H1 (cell line): Measurements from ENCODE around the gene INPP5A. TPM values are rescaled to one million over a fixed set of nuclear protein-coding genes. Genes with fewer than 3 reads are reported as not detected.

Source experiments
- BACH1 ChIP-seq: IDR thresholded peaks from 2 replicates; pipeline ENCODE4 v1.6.1; 2012; ENCODE audit warnings: low read length, improper control_type of control experiment
- BCL11A ChIP-seq, 2 experiments: IDR thresholded peaks; one replicate each; pipeline ENCODE4 v1.6.1; 2011; ENCODE audit warnings: low read depth in 2 of 2, low read length in 2 of 2, mild to moderate bottlenecking in 2 of 2
- CBX8 ChIP-seq: fragments of 300-800, 300-1000 bp; sonication (generic); IDR thresholded peaks from 2 replicates; pipeline ENCODE4 v1.7.1; 2016; ENCODE audit warnings: low read depth, low read length, borderline replicate concordance
- JUN ChIP-seq: IDR thresholded peaks from 2 replicates; pipeline ENCODE4 v1.6.1; 2011; ENCODE audit warnings: low read depth, mild to moderate bottlenecking, improper control_type of control experiment, low read length
- NRF1 ChIP-seq: IDR thresholded peaks from 2 replicates; pipeline ENCODE4 v1.6.1; 2011; ENCODE audit warnings: mild to moderate bottlenecking, low read depth, low read length, improper control_type of control experiment
- POLR2A ChIP-seq, 2 experiments: IDR thresholded peaks; 1 replicate in 1 of 2; 2 replicates in 1 of 2; pipeline ENCODE4 v1.6.1; 2011; ENCODE audit warnings: low read depth in 2 of 2, low read length in 2 of 2, mild to moderate bottlenecking in 2 of 2; ENCODE audit errors: control extremely low read depth in 1 of 2
- POU5F1 ChIP-seq: IDR thresholded peaks from 2 replicates; pipeline ENCODE4 v1.6.1; 2011; ENCODE audit warnings: low read depth, mild to moderate bottlenecking, low read length, moderate library complexity
- RNF2 ChIP-seq: fragments of 200-900, 300-1000 bp; sonication (generic); IDR thresholded peaks from 2 replicates; pipeline ENCODE4 v1.7.1; 2016; ENCODE audit warnings: borderline replicate concordance, low read depth, mild to moderate bottlenecking, antibody characterized with exemption, low read length; ENCODE audit not compliant: poor library complexity, severe bottlenecking; ENCODE audit errors: missing control alignments
- SIX5 ChIP-seq: IDR thresholded peaks from 2 replicates; pipeline ENCODE4 v1.6.1; 2011; ENCODE audit warnings: mild to moderate bottlenecking, low read depth, low read length
- TBP ChIP-seq: IDR thresholded peaks from 2 replicates; pipeline ENCODE4 v1.6.1; 2011; ENCODE audit warnings: low read depth, low read length, improper control_type of control experiment
- polyA plus RNA-seq, 7 experiments: library from polyadenylated mRNA; depleted of rRNA in 3 of 7; stranded (reverse) in 5 of 7; unstranded in 2 of 7; fragments of >200 nt in 5 of 7; fragments of 200-250 nt in 2 of 7; gene quantifications; 1 replicate in 5 of 7; 2 replicates in 1 of 7; 4 replicates in 1 of 7; pipeline versions ENCODE4 v1.2.1 to v1.2.3, GENCODE V29; 2011 to 2013; ENCODE audit warnings: missing spikeins in 2 of 7, mixed read lengths in 2 of 7
- total RNA-seq: library from RNA; stranded (reverse); fragmentation: NEBNext Ultra II Directional; extraction: Animal tissue kit (Norgen Biotek cat#: 25700); gene quantifications from 2 replicates; pipeline ENCODE4 v1.2.1, GENCODE V29; 2021
- TF ChIP-seq, protein P1 (sequence below), 3 experiments: IDR thresholded peaks; 1 replicate in 2 of 3; 2 replicates in 1 of 3; pipeline versions ENCODE4 v1.5.1 to v1.6.1; 2011; ENCODE audit warnings: low read length in 3 of 3, mild to moderate bottlenecking in 3 of 3, inconsistent platforms in 2 of 3, low read depth in 1 of 3, moderate library complexity in 1 of 3; ENCODE audit not compliant: insufficient read depth in 1 of 3; ENCODE audit errors: control extremely low read depth in 1 of 3
- TF ChIP-seq, protein P2 (sequence below): IDR thresholded peaks from 2 replicates; pipeline ENCODE4 v1.6.1; 2011; ENCODE audit warnings: low read depth, mild to moderate bottlenecking, low read length; ENCODE audit not compliant: insufficient read depth
- TF ChIP-seq, protein P3 (sequence below): IDR thresholded peaks from 2 replicates; pipeline ENCODE4 v1.6.1; 2012; ENCODE audit warnings: low read length, inconsistent platforms

INPP5A gene
- total and polyA plus RNA-seq, 2 of the 8 experiments (the other 6 are each of a cell fraction or from before 2014, with no cell fraction given), result 19.7 to 27.5 TPM

DNA sequence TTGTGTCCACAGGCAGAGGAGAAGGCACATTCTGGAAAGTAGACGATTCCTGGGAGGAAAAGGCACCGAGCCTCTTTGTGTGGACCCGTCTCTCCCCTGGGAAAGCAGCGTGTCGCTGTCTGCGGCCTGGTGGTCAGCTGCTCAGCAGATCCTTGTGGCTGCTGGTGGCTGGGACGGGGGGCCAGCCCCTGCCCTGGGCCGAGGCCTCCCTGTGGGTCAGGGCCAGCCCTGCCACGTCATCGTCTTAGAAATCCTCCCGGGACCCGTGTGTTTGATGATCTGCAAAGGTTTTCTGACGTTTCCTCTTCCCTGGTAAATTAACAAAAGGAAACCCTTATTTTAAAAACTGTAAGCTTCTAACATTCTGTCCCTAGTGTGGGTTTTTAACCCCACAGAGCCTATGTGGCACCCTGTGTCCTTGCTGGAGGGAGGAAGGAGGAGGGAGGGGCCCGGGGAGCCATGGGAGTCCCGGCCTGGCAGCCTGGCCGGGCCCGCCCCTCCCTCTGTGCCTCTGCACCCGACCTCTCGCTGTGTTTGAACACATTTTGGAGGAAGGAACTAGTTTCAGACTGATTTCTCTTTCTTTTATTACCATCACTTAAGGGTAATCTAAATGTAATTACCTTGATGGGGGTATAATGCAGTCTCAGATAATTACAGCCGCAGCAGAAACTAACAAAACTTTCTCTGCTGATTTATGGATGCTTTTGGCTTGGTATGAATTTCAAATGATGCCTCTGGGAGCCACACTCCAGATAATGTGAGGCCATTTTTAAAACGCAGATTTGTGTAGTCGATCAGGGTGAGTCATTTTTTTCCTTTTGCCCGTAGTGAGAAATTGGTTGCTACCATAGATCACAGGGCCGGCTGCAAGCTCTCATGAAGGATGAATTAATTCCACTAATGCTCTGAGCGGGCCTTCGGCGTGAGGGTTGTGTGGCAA is 162.8 kb downstream of the INPP5A start (continued):
- TF ChIP-seq, protein P1, sequence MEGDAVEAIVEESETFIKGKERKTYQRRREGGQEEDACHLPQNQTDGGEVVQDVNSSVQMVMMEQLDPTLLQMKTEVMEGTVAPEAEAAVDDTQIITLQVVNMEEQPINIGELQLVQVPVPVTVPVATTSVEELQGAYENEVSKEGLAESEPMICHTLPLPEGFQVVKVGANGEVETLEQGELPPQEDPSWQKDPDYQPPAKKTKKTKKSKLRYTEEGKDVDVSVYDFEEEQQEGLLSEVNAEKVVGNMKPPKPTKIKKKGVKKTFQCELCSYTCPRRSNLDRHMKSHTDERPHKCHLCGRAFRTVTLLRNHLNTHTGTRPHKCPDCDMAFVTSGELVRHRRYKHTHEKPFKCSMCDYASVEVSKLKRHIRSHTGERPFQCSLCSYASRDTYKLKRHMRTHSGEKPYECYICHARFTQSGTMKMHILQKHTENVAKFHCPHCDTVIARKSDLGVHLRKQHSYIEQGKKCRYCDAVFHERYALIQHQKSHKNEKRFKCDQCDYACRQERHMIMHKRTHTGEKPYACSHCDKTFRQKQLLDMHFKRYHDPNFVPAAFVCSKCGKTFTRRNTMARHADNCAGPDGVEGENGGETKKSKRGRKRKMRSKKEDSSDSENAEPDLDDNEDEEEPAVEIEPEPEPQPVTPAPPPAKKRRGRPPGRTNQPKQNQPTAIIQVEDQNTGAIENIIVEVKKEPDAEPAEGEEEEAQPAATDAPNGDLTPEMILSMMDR (IDR thresholded peaks at IDR 0.05; ENCODE audit: control extremely low read depth in 1 of 3, insufficient read depth in 1 of 3, low read depth in 1 of 3, low read length in 3 of 3), result no peak
- TF ChIP-seq, protein P2, sequence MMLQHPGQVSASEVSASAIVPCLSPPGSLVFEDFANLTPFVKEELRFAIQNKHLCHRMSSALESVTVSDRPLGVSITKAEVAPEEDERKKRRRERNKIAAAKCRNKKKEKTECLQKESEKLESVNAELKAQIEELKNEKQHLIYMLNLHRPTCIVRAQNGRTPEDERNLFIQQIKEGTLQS, result no peak
- TF ChIP-seq CBX8 (no peak), POU5F1 (no peak), BCL11A (IDR thresholded peaks at IDR 0.05; ENCODE audit: low read depth in 2 of 2, low read length in 2 of 2) (no peak), TBP (no peak), RNF2 (no peak), POLR2A (IDR thresholded peaks at IDR 0.05; ENCODE audit: control extremely low read depth in 1 of 2, low read depth in 2 of 2, low read length in 2 of 2) (no peak), SIX5 (no peak), BACH1 (no peak), JUN (no peak), NRF1 (no peak)
- TF ChIP-seq, protein P3, sequence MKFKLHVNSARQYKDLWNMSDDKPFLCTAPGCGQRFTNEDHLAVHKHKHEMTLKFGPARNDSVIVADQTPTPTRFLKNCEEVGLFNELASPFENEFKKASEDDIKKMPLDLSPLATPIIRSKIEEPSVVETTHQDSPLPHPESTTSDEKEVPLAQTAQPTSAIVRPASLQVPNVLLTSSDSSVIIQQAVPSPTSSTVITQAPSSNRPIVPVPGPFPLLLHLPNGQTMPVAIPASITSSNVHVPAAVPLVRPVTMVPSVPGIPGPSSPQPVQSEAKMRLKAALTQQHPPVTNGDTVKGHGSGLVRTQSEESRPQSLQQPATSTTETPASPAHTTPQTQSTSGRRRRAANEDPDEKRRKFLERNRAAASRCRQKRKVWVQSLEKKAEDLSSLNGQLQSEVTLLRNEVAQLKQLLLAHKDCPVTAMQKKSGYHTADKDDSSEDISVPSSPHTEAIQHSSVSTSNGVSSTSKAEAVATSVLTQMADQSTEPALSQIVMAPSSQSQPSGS, result no peak
